ENCODE measurements around the gene CHST8.
A peak's percentile ranks its signal among the peaks of the same experiment; 100 is the strongest.

CHST8 gene

GRCh38 chr19:33736158-33736557 is 114.4 kb downstream of the CHST8 start:
- H3K9ac ChIP-seq (ENCODE audit: insufficient read length) = no peak overlapping the region
- no peak for DNase-seq (ENCODE audit: low read depth, low spot score)
- H3K4me3 ChIP-seq = no peak overlapping the region
- H3K27ac ChIP-seq = no peak overlapping the region
- H3K9me3 ChIP-seq (ENCODE audit: low read depth, low read length) = no peaks in the 10 kb centered on the region
- no peaks in the 10 kb centered on the region for H3K36me3 ChIP-seq (ENCODE audit: insufficient read depth, low read length)
- TF ChIP-seq POLR2AphosphoS5 (IDR thresholded peaks at IDR 0.05; ENCODE audit: borderline replicate concordance, low read depth, low read length) (no peak), FOXP2 (optimal IDR thresholded peaks at IDR 0.05; ENCODE audit: control extremely low read depth, extremely low read length, insufficient read depth) (no peak), EZH2 (IDR thresholded peaks at IDR 0.05) (no peak)

DNA sequence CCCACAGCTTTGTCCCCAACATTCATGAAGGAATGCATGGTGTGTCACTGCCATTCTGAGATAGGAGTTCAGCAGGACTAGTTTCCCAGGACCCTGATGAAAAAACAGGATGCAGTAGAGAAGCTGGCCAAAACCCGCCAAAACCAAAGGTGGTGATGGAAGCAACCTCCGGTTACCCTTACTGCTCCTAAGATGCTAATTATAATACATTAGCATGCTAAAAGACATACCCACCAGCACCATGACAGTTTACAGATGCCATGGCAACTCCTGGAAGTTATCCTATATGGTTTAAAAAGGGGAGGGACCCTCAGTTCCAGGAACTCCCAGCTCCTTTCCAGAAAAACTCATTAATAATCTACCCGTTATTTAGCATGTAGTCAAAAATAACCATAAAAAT is 115.0 kb downstream of the CHST8 start:
- Histone ChIP-seq H3K4me3 (no peak overlapping the region), H3K27ac (no peak overlapping the region), H3K9ac (ENCODE audit: insufficient read length) (no peak overlapping the region), H3K9me3 (ENCODE audit: low read depth, low read length) (no peaks in the 10 kb centered on the region), H3K36me3 (ENCODE audit: insufficient read depth, low read length) (no peaks in the 10 kb centered on the region)
- no peak for DNase-seq (ENCODE audit: low read depth, low spot score)
- TF ChIP-seq POLR2AphosphoS5 (IDR thresholded peaks at IDR 0.05; ENCODE audit: borderline replicate concordance, low read depth, low read length) (no peak), FOXP2 (optimal IDR thresholded peaks at IDR 0.05; ENCODE audit: control extremely low read depth, extremely low read length, insufficient read depth) (no peak), EZH2 (IDR thresholded peaks at IDR 0.05) (no peak)

GRCh38 chr19:33737681-33738371 is 116.1 kb downstream of the CHST8 start:
- TF ChIP-seq EZH2 (IDR thresholded peaks at IDR 0.05) = no peak
- no peak for TF ChIP-seq POLR2AphosphoS5 (IDR thresholded peaks at IDR 0.05; ENCODE audit: borderline replicate concordance, low read depth, low read length)
- TF ChIP-seq FOXP2 (optimal IDR thresholded peaks at IDR 0.05; ENCODE audit: control extremely low read depth, extremely low read length, insufficient read depth) = no peak
- no peak for DNase-seq (ENCODE audit: low read depth, low spot score)
- no peak overlapping the region for H3K9ac ChIP-seq (ENCODE audit: insufficient read length)
- H3K4me3 ChIP-seq = no peak overlapping the region
- H3K9me3 ChIP-seq (ENCODE audit: low read depth, low read length) = no peaks in the 10 kb centered on the region
- H3K36me3 ChIP-seq (ENCODE audit: insufficient read depth, low read length) = no peaks in the 10 kb centered on the region
- H3K27ac ChIP-seq = no peak overlapping the region

DNA sequence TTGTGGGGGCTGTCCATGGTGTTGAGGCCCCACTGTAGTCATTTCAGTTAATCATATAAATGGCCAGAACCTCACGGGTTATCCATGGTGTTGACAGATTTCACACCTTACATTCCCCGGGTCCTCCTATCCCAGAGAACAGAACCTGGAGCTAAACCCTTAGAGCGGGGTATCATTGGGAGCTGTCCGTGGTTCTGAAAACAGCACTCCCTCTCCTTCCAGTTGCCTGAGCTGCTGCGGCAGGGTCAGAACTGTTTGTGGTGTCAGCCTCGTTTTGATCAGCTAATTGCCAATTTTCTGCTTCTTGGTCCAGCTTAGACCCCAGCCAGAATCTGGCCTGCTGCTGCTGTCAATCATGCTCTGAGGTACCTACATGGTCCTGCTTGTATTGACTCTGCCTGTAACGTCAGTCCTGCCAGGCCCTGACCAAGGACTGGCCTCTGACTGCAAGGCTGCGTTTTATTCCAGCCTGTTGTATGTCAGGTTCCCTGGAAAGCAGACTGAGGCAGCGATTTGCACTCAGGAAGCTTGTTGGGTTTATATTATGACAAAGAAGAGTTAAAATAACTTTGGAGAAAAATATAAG is 119.2 kb downstream of the CHST8 start:
- Histone ChIP-seq H3K9ac (ENCODE audit: insufficient read length) (no peak overlapping the region), H3K9me3 (ENCODE audit: low read depth, low read length) (no peaks in the 10 kb centered on the region), H3K27ac (no peak overlapping the region), H3K36me3 (ENCODE audit: insufficient read depth, low read length) (no peaks in the 10 kb centered on the region), H3K4me3 (no peak overlapping the region)
- TF ChIP-seq POLR2AphosphoS5 (IDR thresholded peaks at IDR 0.05; ENCODE audit: borderline replicate concordance, low read depth, low read length) = no peak
- TF ChIP-seq EZH2 (IDR thresholded peaks at IDR 0.05) = no peak
- no peak for TF ChIP-seq FOXP2 (optimal IDR thresholded peaks at IDR 0.05; ENCODE audit: control extremely low read depth, extremely low read length, insufficient read depth)
- DNase-seq (ENCODE audit: low read depth, low spot score) = peak; percentile 8

GRCh38 chr19:33745297-33745696 is 123.5 kb downstream of the CHST8 start:
- Histone ChIP-seq H3K27ac (no peak overlapping the region), H3K9me3 (ENCODE audit: low read depth, low read length) (no peaks in the 10 kb centered on the region), H3K9ac (ENCODE audit: insufficient read length) (no peak overlapping the region), H3K36me3 (ENCODE audit: insufficient read depth, low read length) (no peaks in the 10 kb centered on the region), H3K4me3 (no peak overlapping the region)
- TF ChIP-seq FOXP2 (optimal IDR thresholded peaks at IDR 0.05; ENCODE audit: control extremely low read depth, extremely low read length, insufficient read depth) (no peak), POLR2AphosphoS5 (IDR thresholded peaks at IDR 0.05; ENCODE audit: borderline replicate concordance, low read depth, low read length) (no peak), EZH2 (IDR thresholded peaks at IDR 0.05) (no peak)
- no peak for DNase-seq (ENCODE audit: low read depth, low spot score)

- TF ChIP-seq POLR2AphosphoS5 (IDR thresholded peaks at IDR 0.05; ENCODE audit: borderline replicate concordance, low read depth, low read length) (no peak), EZH2 (IDR thresholded peaks at IDR 0.05) (no peak), FOXP2 (optimal IDR thresholded peaks at IDR 0.05; ENCODE audit: control extremely low read depth, extremely low read length, insufficient read depth) (no peak)
- no peak overlapping the region for H3K9ac ChIP-seq (ENCODE audit: insufficient read length)
- H3K36me3 ChIP-seq (ENCODE audit: insufficient read depth, low read length) = no peaks in the 10 kb centered on the region
- no peak overlapping the region for H3K27ac ChIP-seq
- no peak overlapping the region for H3K4me3 ChIP-seq
- DNase-seq (ENCODE audit: low read depth, low spot score) = no peak
- no peaks in the 10 kb centered on the region for H3K9me3 ChIP-seq (ENCODE audit: low read depth, low read length)
Measured at GRCh38 chr19:33746159-33746558, 124.4 kb downstream of the CHST8 start.

GRCh38 chr19:33747273-33747672 is 125.5 kb downstream of the CHST8 start:
- DNase-seq (ENCODE audit: low read depth, low spot score) = no peak

GRCh38 chr19:33748231-33748630 is 126.5 kb downstream of the CHST8 start:
- no peak for TF ChIP-seq POLR2AphosphoS5 (IDR thresholded peaks at IDR 0.05; ENCODE audit: borderline replicate concordance, low read depth, low read length)
- no peak for TF ChIP-seq FOXP2 (optimal IDR thresholded peaks at IDR 0.05; ENCODE audit: control extremely low read depth, extremely low read length, insufficient read depth)
- no peak for TF ChIP-seq EZH2 (IDR thresholded peaks at IDR 0.05)
- no peak overlapping the region for H3K4me3 ChIP-seq
- H3K9me3 ChIP-seq (ENCODE audit: low read depth, low read length) = no peaks in the 10 kb centered on the region
- no peak for DNase-seq (ENCODE audit: low read depth, low spot score)
- H3K36me3 ChIP-seq (ENCODE audit: insufficient read depth, low read length) = no peaks in the 10 kb centered on the region
- H3K27ac ChIP-seq = no peak overlapping the region
- no peak overlapping the region for H3K9ac ChIP-seq (ENCODE audit: insufficient read length)

More at GRCh38 chr19:33747273-33747672, 125.5 kb downstream of the CHST8 start:
- TF ChIP-seq FOXP2 (optimal IDR thresholded peaks at IDR 0.05; ENCODE audit: control extremely low read depth, extremely low read length, insufficient read depth) = no peak
- no peak for TF ChIP-seq EZH2 (IDR thresholded peaks at IDR 0.05)
- H3K4me3 ChIP-seq = no peak overlapping the region
- no peak overlapping the region for H3K9ac ChIP-seq (ENCODE audit: insufficient read length)
- H3K36me3 ChIP-seq (ENCODE audit: insufficient read depth, low read length) = no peaks in the 10 kb centered on the region
- H3K27ac ChIP-seq = no peak overlapping the region
- no peaks in the 10 kb centered on the region for H3K9me3 ChIP-seq (ENCODE audit: low read depth, low read length)
